Measurements from ENCODE around the gene SLCO4A1. TPM values are rescaled to one million over a fixed set of nuclear protein-coding genes. Genes with fewer than 3 reads are reported as not detected.
"Not testable (repeated sequence)": the region's sequence is repeated elsewhere in the genome, so short reads cannot be mapped to it uniquely, and the experiment has no call there.

The SLCO4A1 gene
- total RNA-seq, 4 donors from 2014 or later = 26.1 to 67.4 (median 55.6) TPM

GRCh38 chr20:62675877-62676260 lies 33.6 kb downstream of the SLCO4A1 start:
- no peak for DNase-seq (ENCODE audit: low spot score)
- no peak for TF ChIP-seq CTCF (IDR thresholded peaks at IDR 0.05)
- no peak for ATAC-seq (ENCODE audit: low FRiP score)

- no peak for ATAC-seq (ENCODE audit: low FRiP score)
- DNase-seq (ENCODE audit: low spot score) = no peak
- TF ChIP-seq CTCF (IDR thresholded peaks at IDR 0.05) = no peak
These were observed 34.7 kb downstream of the SLCO4A1 start for GRCh38 chr20:62676976-62677375.

GRCh38 chr20:62677678-62678077 lies 35.4 kb downstream of the SLCO4A1 start:
- DNase-seq (ENCODE audit: low spot score) (no peak), ATAC-seq (ENCODE audit: low FRiP score) (no peak)
- TF ChIP-seq CTCF (IDR thresholded peaks at IDR 0.05) = no peak

GRCh38 chr20:62678553-62678952 lies 36.2 kb downstream of the SLCO4A1 start:
- DNase-seq (ENCODE audit: low spot score) (no peak), ATAC-seq (ENCODE audit: low FRiP score) (no peak)
- TF ChIP-seq CTCF (IDR thresholded peaks at IDR 0.05) = no peak

- DNase-seq (ENCODE audit: low spot score) (no peak), ATAC-seq (ENCODE audit: low FRiP score) (no peak)
- TF ChIP-seq CTCF (IDR thresholded peaks at IDR 0.05) = no peak
These were observed 37.8 kb downstream of the SLCO4A1 start for GRCh38 chr20:62679978-62680589.

- DNase-seq (ENCODE audit: low spot score) = no peak
- TF ChIP-seq CTCF (IDR thresholded peaks at IDR 0.05) = no peak
These were observed 40.7 kb downstream of the SLCO4A1 start for GRCh38 chr20:62682912-62683517.

GRCh38 chr20:62683660-62684322 lies 41.5 kb downstream of the SLCO4A1 start:
- not testable (repeated sequence) for ATAC-seq (ENCODE audit: low FRiP score); DNase-seq (ENCODE audit: low spot score)

More at GRCh38 chr20:62682912-62683517, 40.7 kb downstream of the SLCO4A1 start:
- no peak for ATAC-seq (ENCODE audit: low FRiP score)

All from omental fat pad (tissue), 4 donors.